GM12801 (cell line): ENCODE data around the gene GBX2.

Experiments
- CTCF ChIP-seq: IDR thresholded peaks from one replicate; pipeline ENCODE4 v1.5.1; 2011; ENCODE audit warnings: control low read depth; ENCODE audit not compliant: insufficient read length; ENCODE audit errors: extremely low read depth

The GBX2 gene

GRCh38 chr2:236157815-236158498 is 10.2 kb downstream of the GBX2 start:
- no peak for TF ChIP-seq CTCF

GRCh38 chr2:236157366-236157765 is 10.8 kb downstream of the GBX2 start:
- no peak for TF ChIP-seq CTCF

GRCh38 chr2:236156860-236157194 is 11.4 kb downstream of the GBX2 start:
- no peak for TF ChIP-seq CTCF

- TF ChIP-seq CTCF, result no peak
These were observed 11.9 kb downstream of the GBX2 start for GRCh38 chr2:236156095-236156859.

GRCh38 chr2:236155406-236155805 is 12.8 kb downstream of the GBX2 start:
- no peak for TF ChIP-seq CTCF

- no peak for TF ChIP-seq CTCF
These were observed 21.8 kb downstream of the GBX2 start for GRCh38 chr2:236146436-236146835.

GRCh38 chr2:236143811-236144210 is 24.4 kb downstream of the GBX2 start:
- no peak for TF ChIP-seq CTCF
